ENCODE results near the gene RNF213.

DNA sequence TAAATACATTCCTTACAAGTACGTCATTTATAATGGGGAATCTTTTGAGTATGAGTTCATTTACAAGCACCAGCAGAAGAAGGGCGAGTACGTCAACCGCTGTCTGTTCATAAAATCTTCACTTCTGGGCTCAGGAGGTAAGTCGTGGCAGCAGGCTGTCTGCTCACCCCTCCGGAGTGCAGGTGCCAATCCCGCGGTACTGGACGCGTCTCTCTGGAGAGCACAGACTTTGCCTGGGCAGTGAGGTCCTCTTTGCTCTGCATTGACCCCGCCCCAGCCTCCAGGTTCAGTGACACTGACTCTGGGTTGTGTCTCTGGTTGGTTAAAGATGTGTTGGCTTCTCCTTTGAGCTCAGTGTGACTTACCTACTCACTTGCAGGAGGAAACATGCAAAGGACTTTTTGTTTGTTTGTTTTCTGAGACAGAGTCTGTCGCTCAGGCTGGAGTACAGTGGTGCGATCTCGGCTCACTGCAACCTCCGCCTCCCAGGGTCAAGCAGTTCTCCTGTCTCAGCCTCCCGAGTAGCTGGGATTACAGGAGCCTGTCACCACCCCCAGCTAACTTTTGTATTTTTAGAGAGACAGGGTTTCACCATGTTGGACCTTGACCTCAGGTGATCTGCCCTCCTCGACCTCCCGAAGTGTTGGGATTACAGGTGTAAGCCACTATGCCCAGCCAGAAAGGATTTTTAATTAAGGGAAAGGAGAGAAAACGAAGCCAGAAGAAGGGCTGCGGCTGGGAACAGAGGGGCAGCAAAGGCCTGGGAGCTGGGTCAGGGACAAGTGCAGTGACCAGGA lies 31.2 kb downstream of the RNF213 start:
- TF ChIP-seq, protein P1, sequence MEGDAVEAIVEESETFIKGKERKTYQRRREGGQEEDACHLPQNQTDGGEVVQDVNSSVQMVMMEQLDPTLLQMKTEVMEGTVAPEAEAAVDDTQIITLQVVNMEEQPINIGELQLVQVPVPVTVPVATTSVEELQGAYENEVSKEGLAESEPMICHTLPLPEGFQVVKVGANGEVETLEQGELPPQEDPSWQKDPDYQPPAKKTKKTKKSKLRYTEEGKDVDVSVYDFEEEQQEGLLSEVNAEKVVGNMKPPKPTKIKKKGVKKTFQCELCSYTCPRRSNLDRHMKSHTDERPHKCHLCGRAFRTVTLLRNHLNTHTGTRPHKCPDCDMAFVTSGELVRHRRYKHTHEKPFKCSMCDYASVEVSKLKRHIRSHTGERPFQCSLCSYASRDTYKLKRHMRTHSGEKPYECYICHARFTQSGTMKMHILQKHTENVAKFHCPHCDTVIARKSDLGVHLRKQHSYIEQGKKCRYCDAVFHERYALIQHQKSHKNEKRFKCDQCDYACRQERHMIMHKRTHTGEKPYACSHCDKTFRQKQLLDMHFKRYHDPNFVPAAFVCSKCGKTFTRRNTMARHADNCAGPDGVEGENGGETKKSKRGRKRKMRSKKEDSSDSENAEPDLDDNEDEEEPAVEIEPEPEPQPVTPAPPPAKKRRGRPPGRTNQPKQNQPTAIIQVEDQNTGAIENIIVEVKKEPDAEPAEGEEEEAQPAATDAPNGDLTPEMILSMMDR (conservative IDR thresholded peaks at IDR 0.05; ENCODE audit: low read length) = no peak
- no peak for TF ChIP-seq EZH2phosphoT487 (IDR thresholded peaks at IDR 0.05; ENCODE audit: borderline replicate concordance)
